ENCODE results near the gene CGNL1.

DNA sequence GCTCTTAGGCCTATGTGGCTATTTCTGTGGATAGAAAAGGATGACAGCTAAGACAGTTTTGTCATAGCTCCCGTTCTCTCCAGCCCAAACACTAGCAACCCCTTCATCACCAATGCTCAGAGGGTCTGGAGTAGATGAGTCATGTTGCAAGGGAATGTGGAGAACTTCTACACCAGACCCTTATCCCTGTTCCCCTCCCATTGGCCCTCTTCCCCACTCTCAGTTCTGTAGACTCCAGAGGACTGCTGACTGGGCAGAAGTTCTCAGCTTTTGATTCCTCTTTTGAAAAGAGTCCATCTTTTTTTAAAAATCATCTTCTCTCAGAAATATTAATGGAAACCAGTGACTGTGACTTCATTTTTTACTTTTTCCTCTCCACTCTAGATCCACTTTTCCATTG is 213.0 kb downstream of the CGNL1 start:
- TF ChIP-seq, protein P1, sequence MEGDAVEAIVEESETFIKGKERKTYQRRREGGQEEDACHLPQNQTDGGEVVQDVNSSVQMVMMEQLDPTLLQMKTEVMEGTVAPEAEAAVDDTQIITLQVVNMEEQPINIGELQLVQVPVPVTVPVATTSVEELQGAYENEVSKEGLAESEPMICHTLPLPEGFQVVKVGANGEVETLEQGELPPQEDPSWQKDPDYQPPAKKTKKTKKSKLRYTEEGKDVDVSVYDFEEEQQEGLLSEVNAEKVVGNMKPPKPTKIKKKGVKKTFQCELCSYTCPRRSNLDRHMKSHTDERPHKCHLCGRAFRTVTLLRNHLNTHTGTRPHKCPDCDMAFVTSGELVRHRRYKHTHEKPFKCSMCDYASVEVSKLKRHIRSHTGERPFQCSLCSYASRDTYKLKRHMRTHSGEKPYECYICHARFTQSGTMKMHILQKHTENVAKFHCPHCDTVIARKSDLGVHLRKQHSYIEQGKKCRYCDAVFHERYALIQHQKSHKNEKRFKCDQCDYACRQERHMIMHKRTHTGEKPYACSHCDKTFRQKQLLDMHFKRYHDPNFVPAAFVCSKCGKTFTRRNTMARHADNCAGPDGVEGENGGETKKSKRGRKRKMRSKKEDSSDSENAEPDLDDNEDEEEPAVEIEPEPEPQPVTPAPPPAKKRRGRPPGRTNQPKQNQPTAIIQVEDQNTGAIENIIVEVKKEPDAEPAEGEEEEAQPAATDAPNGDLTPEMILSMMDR (IDR thresholded peaks at IDR 0.05; ENCODE audit: insufficient read depth, low read length, poor library complexity, severe bottlenecking), result no peak
- TF ChIP-seq EZH2phosphoT487 (conservative IDR thresholded peaks at IDR 0.05; ENCODE audit: low read length), result no peak

All from SU-DHL-6 (cell line).